K562 (cell line): ENCODE measurements around the gene THG1L.

Experiments
- CCAR2 ChIP-seq: fragments of 200-400 bp; formaldehyde crosslinking; IDR thresholded peaks from 2 replicates; pipeline ENCODE4 v1.6.1; 2017; ENCODE audit warnings: mild to moderate bottlenecking, low read depth, low read length
- CEBPG ChIP-seq, 3 experiments: fragments of 200-800 bp in 1 of 3; sonication (Bioruptor generic) in 1 of 3; sonication (generic) in 1 of 3; formaldehyde crosslinking in 1 of 3; IDR thresholded peaks in 2 of 3; conservative IDR thresholded peaks in 1 of 3; 2 replicates each; pipeline versions ENCODE4 v1.6.1 to v1.8.0; 2016 to 2022; ENCODE audit warnings: missing compliant biosample characterization in 2 of 3, missing genetic modification characterization in 2 of 3, mild to moderate bottlenecking in 1 of 3, missing genetic modification reagents in 1 of 3
- CTCF ChIP-seq, 3 experiments: IDR thresholded peaks in 2 of 3; conservative IDR thresholded peaks in 1 of 3; 2 replicates each; pipeline ENCODE4 v1.5.1; 2011 to 2012; ENCODE audit warnings: low read length in 3 of 3, mild to moderate bottlenecking in 3 of 3, control low read depth in 2 of 3, improper control_type of control experiment in 1 of 3, inconsistent platforms in 1 of 3, low read depth in 1 of 3, mixed read lengths in 1 of 3, moderate library complexity in 1 of 3; ENCODE audit not compliant: insufficient read depth in 2 of 3
- ETV5 ChIP-seq: sonication (generic); formaldehyde crosslinking; IDR thresholded peaks from 2 replicates; pipeline ENCODE4 v1.4.0; 2020; ENCODE audit warnings: low read depth, mild to moderate bottlenecking, missing genetic modification reagents
- EZH2 ChIP-seq: IDR thresholded peaks from 2 replicates; pipeline ENCODE4 v1.6.1; 2012; ENCODE audit warnings: low read depth, mild to moderate bottlenecking, inconsistent platforms, low read length, borderline replicate concordance
- MYBL2 ChIP-seq, 2 experiments: fragments of 450-650 bp in 1 of 2; sonication (generic) in 1 of 2; formaldehyde crosslinking in 1 of 2; IDR thresholded peaks; 2 replicates each; pipeline versions ENCODE4 v1.6.1 to v1.8.1; 2017 to 2022; ENCODE audit warnings: borderline replicate concordance in 1 of 2, inconsistent platforms in 1 of 2, low read depth in 1 of 2, mild to moderate bottlenecking in 1 of 2, missing genetic modification reagents in 1 of 2, moderate library complexity in 1 of 2
- NCOA4 ChIP-seq: fragments of 450-650 bp; IDR thresholded peaks from 2 replicates; pipeline ENCODE4 v1.6.1; 2018; ENCODE audit warnings: mild to moderate bottlenecking; ENCODE audit not compliant: partially characterized antibody
- NR3C1 ChIP-seq: sonication (generic); formaldehyde crosslinking; IDR thresholded peaks from 2 replicates; pipeline ENCODE4 v1.8.1; 2022; ENCODE audit warnings: missing genetic modification reagents
- TCF7L2 ChIP-seq: fragments of 150-350 bp; IDR thresholded peaks from 2 replicates; pipeline ENCODE4 v1.6.1; 2016; ENCODE audit warnings: low read depth, mild to moderate bottlenecking, low read length, moderate library complexity
- ZNF134 ChIP-seq: fragments of 250-450 bp; sonication (Bioruptor Pico); conservative IDR thresholded peaks from 2 replicates; pipeline ENCODE4 v1.4.0; 2020
- ZNF175 ChIP-seq: fragments of 200-800 bp; sonication (Bioruptor generic); IDR thresholded peaks from 2 replicates; pipeline ENCODE4 v1.6.1; 2016; ENCODE audit warnings: low read depth, mild to moderate bottlenecking, missing genetic modification characterization, missing compliant biosample characterization
- ZNF263 ChIP-seq: sonication (generic); formaldehyde crosslinking; IDR thresholded peaks from 2 replicates; pipeline ENCODE4 v1.8.0; 2022; ENCODE audit warnings: mild to moderate bottlenecking, missing genetic modification reagents, borderline replicate concordance
- ZNF436 ChIP-seq: fragments of 250-450, 450-650 bp; sonication (Bioruptor Pico); formaldehyde crosslinking; IDR thresholded peaks from 2 replicates; pipeline ENCODE4 v1.7.0; 2020; ENCODE audit warnings: mild to moderate bottlenecking

DNA sequence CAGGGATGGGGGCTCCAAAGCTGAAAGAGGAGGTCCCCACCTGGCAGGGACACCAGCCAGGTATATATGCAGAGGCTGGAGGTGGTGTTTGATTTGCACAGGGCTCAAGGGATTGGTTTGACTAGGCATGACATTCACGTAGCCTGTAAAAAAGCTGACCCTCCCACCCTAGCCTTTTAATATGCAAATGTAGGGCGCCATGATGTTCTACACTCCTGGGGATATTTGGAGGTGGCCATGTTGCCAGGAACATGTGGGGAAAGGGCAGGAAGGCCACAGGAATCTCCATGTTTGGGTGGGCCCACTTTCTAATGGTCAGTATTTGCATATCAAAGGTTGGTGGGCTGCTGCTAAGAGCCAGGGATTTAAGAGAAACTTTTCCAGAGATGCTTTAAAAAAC, 12.0 kb upstream of the THG1L start:
- TF ChIP-seq CCAR2 (no peak), TCF7L2 (no peak), ZNF134 (CRISPR knock-in tag) (no peak), ZNF263 (no peak), NR3C1 (CRISPR knock-in tag) (no peak), ZNF436 (CRISPR knock-in tag) (no peak), CEBPG (CRISPR knock-in tag; IDR thresholded peaks at IDR 0.05) (no peak), CEBPG (tag; conservative IDR thresholded peaks at IDR 0.05 in 1 of 2, IDR thresholded peaks at IDR 0.05 in 1 of 2) (no peak), CTCF (IDR thresholded peaks at IDR 0.05 in 2 of 3, conservative IDR thresholded peaks at IDR 0.05 in 1 of 3; ENCODE audit: insufficient read depth in 2 of 3, low read depth in 1 of 3, low read length in 3 of 3) (no peak), ETV5 (no peak), EZH2 (no peak), ZNF175 (no peak), NCOA4 (no peak), MYBL2 (IDR thresholded peaks at IDR 0.05; ENCODE audit: low read depth) (no peak), MYBL2 (CRISPR knock-in tag; IDR thresholded peaks at IDR 0.05; ENCODE audit: borderline replicate concordance) (no peak)
